Ishikawa (cell line): ENCODE measurements around the gene TUBB8.

Source experiments
- EGR1 ChIP-seq: IDR thresholded peaks from 2 replicates; pipeline ENCODE4 v1.6.1; 2012
- EP300 ChIP-seq: IDR thresholded peaks from 2 replicates; pipeline ENCODE4 v1.6.1; 2012; ENCODE audit warnings: borderline replicate concordance
- NFIC ChIP-seq: IDR thresholded peaks from 2 replicates; pipeline ENCODE4 v1.6.1; 2012
- RAD21 ChIP-seq: IDR thresholded peaks from 2 replicates; pipeline ENCODE4 v1.6.1; 2012; ENCODE audit warnings: low read depth
- TAF1 ChIP-seq: IDR thresholded peaks from 2 replicates; pipeline ENCODE4 v1.6.1; 2012; ENCODE audit warnings: low read depth, mild to moderate bottlenecking
- TCF12 ChIP-seq: IDR thresholded peaks from 2 replicates; pipeline ENCODE4 v1.6.1; 2012; ENCODE audit warnings: low read depth

DNA sequence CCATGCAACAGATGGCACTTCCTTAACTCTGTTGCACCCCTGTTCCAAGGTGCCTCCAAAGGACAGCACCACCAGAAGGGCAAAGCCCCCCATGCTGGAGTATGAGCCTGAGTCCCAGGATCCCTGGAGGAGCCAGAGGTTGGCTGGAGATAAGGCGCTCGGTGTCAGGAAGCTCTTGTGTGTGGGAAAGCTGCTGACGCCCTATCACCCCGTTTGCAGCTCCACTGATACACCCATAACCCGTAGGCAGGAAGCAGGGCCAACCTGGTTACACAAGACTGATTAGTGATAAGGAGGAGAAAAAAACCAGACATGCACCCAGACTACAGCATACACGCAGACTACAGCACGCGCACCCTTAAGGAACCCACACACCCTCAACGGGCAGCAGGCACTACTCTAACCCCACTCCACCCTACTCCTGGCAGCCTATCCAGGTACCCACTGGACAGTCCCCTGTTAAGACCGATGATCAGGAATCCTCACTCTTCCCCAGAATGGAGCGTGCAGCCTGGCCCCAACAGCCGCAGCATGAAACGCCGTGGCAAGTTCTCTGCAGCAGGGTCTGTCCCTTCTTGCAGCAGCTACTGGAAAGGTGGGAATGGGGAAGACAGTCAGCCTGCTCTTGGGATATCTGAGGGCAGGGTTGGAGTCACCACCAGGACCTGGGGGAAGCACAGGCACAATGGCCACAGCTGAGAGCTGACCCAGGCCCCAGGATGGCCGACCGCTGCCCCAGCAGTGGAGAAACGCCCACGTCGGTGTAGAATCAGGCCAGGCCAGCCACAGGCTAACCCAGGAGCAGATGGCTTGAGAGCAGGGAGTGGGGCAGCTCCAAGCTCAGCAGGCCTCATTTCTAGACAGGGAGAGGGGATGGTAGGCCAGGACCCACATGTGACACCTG is 38.3 kb upstream of the TUBB8 start:
- TF ChIP-seq RAD21, result no peak
- TF ChIP-seq EGR1, result no peak
- TF ChIP-seq TCF12, result no peak
- no peak for TF ChIP-seq NFIC
- no peak for TF ChIP-seq EP300
- TF ChIP-seq TAF1, result no peak
